HG02571 (cell line): ENCODE data around the gene SAMD5.

Experiments used
- ATAC-seq: cut with Tn5 transposase; IDR thresholded peaks from one replicate; pipeline ENCODE4 v1.9.1; 2021; ENCODE audit warnings: mild to moderate bottlenecking, moderate library complexity; ENCODE audit not compliant: unreplicated experiment

The SAMD5 gene

GRCh38 chr6:147564556-147564955, 56.1 kb downstream of the SAMD5 start:
- ATAC-seq, result no peak

GRCh38 chr6:147566244-147566898, 57.9 kb downstream of the SAMD5 start:
- ATAC-seq, result no peak

- ATAC-seq, result no peak
These were observed 58.8 kb downstream of the SAMD5 start for GRCh38 chr6:147567141-147567805.

- ATAC-seq, result no peak
These were observed 61.3 kb downstream of the SAMD5 start for GRCh38 chr6:147569788-147570187.

GRCh38 chr6:147570681-147571080, 62.2 kb downstream of the SAMD5 start:
- ATAC-seq, result no peak

- ATAC-seq, result no peak
These were observed 69.0 kb downstream of the SAMD5 start for GRCh38 chr6:147577488-147577887.

GRCh38 chr6:147578159-147578558, 69.7 kb downstream of the SAMD5 start:
- ATAC-seq, result no peak

GRCh38 chr6:147578883-147579282, 70.4 kb downstream of the SAMD5 start:
- ATAC-seq, result no peak

- ATAC-seq, result no peak
These were observed 71.2 kb downstream of the SAMD5 start for GRCh38 chr6:147579667-147580066.

- no peak for ATAC-seq
These were observed 74.5 kb downstream of the SAMD5 start for GRCh38 chr6:147582991-147583390.

GRCh38 chr6:147585256-147585655, 76.8 kb downstream of the SAMD5 start:
- no peak for ATAC-seq

GRCh38 chr6:147586044-147586443, 77.6 kb downstream of the SAMD5 start:
- no peak for ATAC-seq

GRCh38 chr6:147587907-147588306, 79.4 kb downstream of the SAMD5 start:
- ATAC-seq, result no peak

- no peak for ATAC-seq
These were observed 80.0 kb downstream of the SAMD5 start for GRCh38 chr6:147588469-147588868.

- ATAC-seq, result no peak
These were observed 81.3 kb downstream of the SAMD5 start for GRCh38 chr6:147589739-147590250.

GRCh38 chr6:147595961-147596360, 87.5 kb downstream of the SAMD5 start:
- no peak for ATAC-seq

GRCh38 chr6:147603392-147604081, 95.0 kb downstream of the SAMD5 start:
- ATAC-seq, result no peak

GRCh38 chr6:147604373-147604772, 95.9 kb downstream of the SAMD5 start:
- no peak for ATAC-seq

GRCh38 chr6:147611992-147612391, 103.5 kb downstream of the SAMD5 start:
- no peak for ATAC-seq

- ATAC-seq, result no peak
These were observed 106.0 kb downstream of the SAMD5 start for GRCh38 chr6:147614501-147614900.

GRCh38 chr6:147615659-147616456, 107.4 kb downstream of the SAMD5 start:
- no peak for ATAC-seq
